GM12873 (cell line): Measurements from ENCODE around the gene SPATC1L.

Experiments used
- TF ChIP-seq, protein P1 (sequence below): IDR thresholded peaks from 2 replicates; pipeline ENCODE4 v1.5.1; 2012; ENCODE audit warnings: low read depth, mild to moderate bottlenecking, moderate library complexity, low read length, control low read depth; ENCODE audit not compliant: insufficient read depth; ENCODE audit errors: missing control alignments

The SPATC1L gene

DNA sequence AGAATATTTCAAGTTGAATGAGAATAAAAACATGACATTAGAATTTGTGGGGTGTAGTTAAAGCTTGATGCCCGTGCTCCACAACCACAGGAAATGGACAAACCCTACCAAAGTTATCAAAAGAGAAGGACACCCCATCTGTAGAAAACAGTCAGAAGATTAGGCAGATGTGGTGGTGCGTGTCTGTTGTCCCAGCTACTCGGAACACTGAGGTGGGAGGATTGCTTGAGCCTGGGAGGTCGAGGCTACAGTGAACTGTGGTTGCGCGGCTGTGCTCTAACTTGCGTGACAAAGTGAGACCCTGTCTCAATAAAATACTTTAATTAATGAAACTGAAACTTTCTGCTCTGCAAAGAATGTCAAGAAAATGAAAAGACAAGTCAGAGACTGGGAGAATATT, 1.5 kb upstream of the SPATC1L start:
- TF ChIP-seq, protein P1, sequence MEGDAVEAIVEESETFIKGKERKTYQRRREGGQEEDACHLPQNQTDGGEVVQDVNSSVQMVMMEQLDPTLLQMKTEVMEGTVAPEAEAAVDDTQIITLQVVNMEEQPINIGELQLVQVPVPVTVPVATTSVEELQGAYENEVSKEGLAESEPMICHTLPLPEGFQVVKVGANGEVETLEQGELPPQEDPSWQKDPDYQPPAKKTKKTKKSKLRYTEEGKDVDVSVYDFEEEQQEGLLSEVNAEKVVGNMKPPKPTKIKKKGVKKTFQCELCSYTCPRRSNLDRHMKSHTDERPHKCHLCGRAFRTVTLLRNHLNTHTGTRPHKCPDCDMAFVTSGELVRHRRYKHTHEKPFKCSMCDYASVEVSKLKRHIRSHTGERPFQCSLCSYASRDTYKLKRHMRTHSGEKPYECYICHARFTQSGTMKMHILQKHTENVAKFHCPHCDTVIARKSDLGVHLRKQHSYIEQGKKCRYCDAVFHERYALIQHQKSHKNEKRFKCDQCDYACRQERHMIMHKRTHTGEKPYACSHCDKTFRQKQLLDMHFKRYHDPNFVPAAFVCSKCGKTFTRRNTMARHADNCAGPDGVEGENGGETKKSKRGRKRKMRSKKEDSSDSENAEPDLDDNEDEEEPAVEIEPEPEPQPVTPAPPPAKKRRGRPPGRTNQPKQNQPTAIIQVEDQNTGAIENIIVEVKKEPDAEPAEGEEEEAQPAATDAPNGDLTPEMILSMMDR, result no peak

DNA sequence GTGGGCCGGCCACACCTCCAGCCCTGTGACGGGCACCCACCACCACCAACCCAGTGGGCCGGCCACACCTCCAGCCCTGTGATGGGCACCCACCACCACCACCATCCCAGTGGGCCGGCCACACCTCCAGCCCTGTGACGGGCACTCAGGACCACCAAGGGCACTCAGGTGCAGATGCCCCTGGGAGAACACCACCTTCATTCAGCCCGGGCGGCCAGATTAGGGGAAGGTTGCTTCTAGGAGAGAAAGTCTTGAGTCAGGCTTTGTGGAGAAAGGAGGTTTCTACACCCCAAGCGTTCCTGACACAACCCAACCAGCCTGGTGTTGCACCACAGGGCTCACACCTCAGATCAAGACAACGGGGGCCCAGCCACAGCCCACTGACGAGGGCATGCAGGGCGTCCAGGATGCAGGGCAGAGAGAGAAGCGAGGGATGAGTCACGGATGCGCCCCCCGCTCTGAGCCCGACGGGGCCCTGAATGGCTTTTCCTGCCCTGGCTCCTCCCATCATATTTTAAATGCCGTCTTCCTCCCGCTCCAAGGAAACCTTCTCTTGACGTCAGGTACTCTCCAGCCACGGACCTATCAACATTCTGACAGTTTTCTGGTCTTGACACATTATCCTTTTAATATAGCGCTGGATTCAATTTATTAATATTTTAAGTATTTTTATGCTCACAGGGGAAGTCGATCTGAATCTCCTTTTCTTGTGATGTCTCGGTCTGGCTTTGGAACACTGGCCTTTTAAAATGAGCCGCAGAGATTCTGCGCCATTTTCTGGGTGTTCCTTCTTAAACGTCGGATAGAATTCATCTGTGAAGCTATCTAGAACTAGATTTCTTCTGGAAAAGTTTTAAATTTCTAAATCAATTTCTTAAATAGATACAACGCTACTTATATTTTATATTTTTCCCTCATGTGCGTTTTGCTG, 631 bp upstream of the SPATC1L start:
- TF ChIP-seq, protein P1, result no peak

DNA sequence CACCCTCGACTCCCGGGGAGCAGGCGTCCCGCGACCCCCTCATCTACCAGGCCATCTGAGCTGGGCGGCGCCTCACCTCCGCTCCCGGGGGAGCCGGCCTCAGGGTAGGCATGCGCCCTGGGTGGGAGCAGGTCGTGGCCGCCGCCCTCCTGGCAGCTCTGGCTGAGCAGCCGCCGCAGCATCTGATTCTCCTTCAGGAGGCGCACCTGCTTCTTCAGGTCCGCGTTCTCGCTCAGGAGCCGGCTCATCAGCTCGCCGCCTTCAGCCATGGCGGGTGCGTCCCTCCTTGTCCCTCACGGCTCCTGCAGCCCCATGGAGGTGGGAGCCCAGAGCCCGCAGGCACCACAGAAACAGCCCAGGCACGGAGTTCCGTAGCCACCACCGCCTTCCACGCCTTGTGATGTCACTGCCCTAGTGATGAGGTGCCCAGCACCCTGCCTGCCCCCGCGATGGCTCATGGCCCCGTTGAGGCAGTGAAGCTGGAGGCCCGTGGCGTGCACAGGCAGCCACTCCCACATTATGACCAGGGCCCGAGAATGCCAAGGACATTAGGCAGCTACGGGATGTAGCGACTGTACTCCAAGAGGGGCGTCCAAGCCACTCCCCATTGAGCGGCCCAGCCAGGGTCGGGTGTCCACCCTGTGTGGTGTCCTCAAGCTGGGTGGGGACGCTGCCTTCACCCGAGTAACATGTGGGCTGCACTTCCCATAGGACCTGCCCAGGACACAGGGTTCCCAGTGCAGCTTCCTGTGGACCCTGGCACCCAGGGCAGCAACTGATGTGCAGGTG, 1.5 kb downstream of the SPATC1L start:
- TF ChIP-seq, protein P1, result no peak

DNA sequence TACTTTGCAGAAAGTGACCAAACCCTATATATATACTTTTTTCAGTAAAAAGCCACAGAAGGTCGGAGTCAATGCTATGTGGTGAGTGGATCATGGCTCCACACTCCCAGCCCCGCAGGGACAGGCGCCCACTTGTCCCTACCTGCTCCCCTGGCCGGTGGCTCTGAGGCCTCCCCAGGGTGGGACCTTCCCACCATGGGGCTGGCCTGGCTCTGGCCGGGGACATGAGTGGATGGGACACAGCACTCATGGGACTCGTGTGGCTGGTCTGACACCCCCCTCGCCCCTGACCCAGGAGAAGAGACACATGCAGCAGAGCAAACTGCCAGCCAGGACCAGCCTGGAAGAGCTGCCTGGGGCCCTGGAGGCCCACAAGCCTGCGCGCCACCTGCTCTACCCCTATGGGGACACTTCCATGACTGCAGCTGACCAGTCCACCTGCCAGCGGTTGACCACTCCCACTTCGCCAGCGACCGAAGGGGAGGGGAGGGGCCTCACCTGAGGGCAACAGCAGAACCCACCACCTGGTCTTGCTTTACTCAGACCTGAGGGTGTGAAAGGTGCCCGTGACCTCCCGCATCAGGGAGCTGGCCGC, 2.2 kb downstream of the SPATC1L start:
- TF ChIP-seq, protein P1, result no peak

DNA sequence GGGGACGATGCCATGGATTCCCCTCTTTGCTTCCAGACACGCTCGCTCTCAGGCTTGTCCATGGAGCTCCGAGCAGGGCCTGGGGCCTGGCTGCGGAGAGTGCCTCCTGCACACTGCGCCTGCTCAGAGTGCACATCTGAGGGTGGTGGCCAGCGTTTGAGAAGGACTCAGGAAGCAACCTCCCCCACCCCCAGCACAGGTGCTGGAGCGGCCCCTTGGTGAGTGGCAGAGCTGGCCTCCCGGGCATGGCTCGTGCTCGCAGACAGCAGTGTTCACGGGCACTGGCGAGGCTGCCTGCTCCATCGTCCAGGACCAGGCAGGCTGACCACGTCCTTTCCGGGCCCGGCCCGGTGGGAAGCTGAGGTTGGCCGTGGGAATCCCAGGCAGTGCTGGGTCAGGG, 2.8 kb downstream of the SPATC1L start:
- TF ChIP-seq, protein P1, result no peak

DNA sequence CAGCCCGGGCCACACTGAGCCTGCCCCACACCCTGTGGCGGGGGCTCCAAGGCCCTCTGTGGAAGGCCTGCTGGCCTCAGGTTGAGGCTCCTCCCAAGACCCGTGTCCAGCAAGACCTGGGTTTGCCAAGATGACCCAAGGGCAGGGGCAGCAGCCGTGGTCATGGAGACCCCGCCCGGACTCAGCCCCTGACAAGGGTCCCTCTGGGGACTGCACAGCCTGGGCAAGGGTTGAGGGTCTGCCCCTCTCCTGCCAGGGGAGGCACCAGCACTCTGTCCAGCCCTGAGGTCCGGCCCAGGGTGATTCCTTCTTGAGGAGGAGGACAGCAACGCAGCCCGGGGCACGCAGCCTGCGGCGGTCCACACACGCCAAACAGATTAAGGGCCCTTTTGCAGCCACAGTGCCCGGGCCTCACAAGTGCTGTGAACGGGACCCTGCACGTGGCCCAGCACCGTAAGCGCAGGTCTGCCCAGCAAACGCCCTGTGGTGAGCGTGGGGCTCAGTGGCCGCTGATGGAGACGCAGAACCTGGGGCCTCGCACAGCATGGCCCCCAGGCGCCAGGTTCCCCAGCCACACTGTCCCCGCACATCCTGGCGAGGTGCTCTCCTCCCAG, 3.4 kb downstream of the SPATC1L start:
- TF ChIP-seq, protein P1, result no peak
